ENCODE measurements around the gene PIM3. TPM values are rescaled to one million over a fixed set of nuclear protein-coding genes. Genes with fewer than 3 reads are reported as not detected.

Gene PIM3
- total and polyA plus RNA-seq, 10 of the 15 experiments (the other 5 are each of a cell fraction or from before 2014, with no cell fraction given): 0.31 to 60.8 (median 12.4) TPM

GRCh38 chr22:49962751-49963646, 2.4 kb downstream of the PIM3 start (continued):
- TF ChIP-seq RAD21 (IDR thresholded peaks at IDR 0.05; ENCODE audit: insufficient read depth, low read depth, low read length) (no peak), NFYA (IDR thresholded peaks at IDR 0.05; ENCODE audit: borderline replicate concordance, low read depth, low read length) (no peak), CBX3 (IDR thresholded peaks at IDR 0.05; ENCODE audit: borderline replicate concordance, low read depth) (no peak), PKNOX1 (IDR thresholded peaks at IDR 0.05) (no peak), IRF3 (IDR thresholded peaks at IDR 0.05) (no peak), BHLHE40 (IDR thresholded peaks at IDR 0.05; ENCODE audit: borderline replicate concordance in 1 of 2, low read depth in 2 of 2, low read length in 1 of 2) (no peak), POLR2A (IDR thresholded peaks at IDR 0.05; ENCODE audit: low read depth, low read length) (peak; percentile 29), RUNX3 (IDR thresholded peaks at IDR 0.05; ENCODE audit: low read length) (no peak), NR2F1 (conservative IDR thresholded peaks at IDR 0.05) (peak; percentile 96), ZBTB11 (CRISPR knock-in tag; IDR thresholded peaks at IDR 0.05) (no peak), TCF7 (IDR thresholded peaks at IDR 0.05; ENCODE audit: borderline replicate concordance) (no peak), YBX1 (IDR thresholded peaks at IDR 0.05) (no peak), CBX5 (IDR thresholded peaks at IDR 0.05; ENCODE audit: low read depth) (no peak), ZNF592 (IDR thresholded peaks at IDR 0.05) (no peak), CEBPB (IDR thresholded peaks at IDR 0.05; ENCODE audit: borderline replicate concordance in 1 of 2, low read depth in 2 of 2, low read length in 2 of 2) (no peak), RFX5 (IDR thresholded peaks at IDR 0.05; ENCODE audit: low read depth, low read length) (no peak), ATF3 (IDR thresholded peaks at IDR 0.05; ENCODE audit: borderline replicate concordance, extremely low read depth, low read depth, low read length) (no peak), IKZF1 (conservative IDR thresholded peaks at IDR 0.05) (peak; percentile 39; the same call in 1 of the 2 replicates), MTA2 (IDR thresholded peaks at IDR 0.05; ENCODE audit: low read depth) (no peak)
